ENCODE measurements around the gene RNF181.

RNF181 gene

GRCh38 chr2:85595301-85596025, at the start of gene RNF181:
RNF181 (plus strand) TSS chr2:85595745; CDS start chr2:85595764, 19 bp downstream.
- Histone ChIP-seq H3K36me3 (ENCODE audit: control insufficient read depth in 5 of 5, insufficient read depth in 5 of 5, low read length in 5 of 5) (peaks cover 0 to 42% (median 33%) of the 10 kb centered on the region in 5 donors), H3K9ac (ENCODE audit: low read length in 5 of 5) (peak within 1 kb of the TSS; percentile 64 to 88 (median 87))

DNA sequence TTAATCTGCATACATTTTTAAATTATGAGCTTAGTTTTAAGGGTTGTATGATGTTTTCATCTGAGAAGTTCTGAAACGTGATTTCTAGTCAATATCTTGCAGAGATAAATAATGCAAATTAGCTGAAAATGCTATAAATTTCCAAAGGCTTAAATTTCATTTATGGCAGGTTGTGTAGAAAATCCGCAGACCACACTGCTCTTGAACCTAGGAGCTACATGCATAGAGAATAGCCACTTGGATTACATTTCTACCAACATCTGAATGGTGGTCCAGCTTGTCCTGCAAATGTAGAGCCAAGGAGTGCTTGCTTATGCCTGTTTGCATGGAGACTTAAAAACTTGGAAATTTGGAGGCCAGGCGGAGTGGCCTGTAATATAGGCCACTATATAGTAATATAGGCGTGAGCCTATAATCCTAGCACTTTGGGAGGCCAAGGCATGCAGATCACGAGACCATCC, 49.7 kb upstream of the RNF181 start:
- H3K4me3 ChIP-seq (ENCODE audit: low read depth in 1 of 5, low read length in 5 of 5) = no peak overlapping the region
- no peaks in the 10 kb centered on the region for H3K27me3 ChIP-seq (ENCODE audit: control insufficient read depth in 5 of 5, insufficient read depth in 4 of 5, low read length in 5 of 5)
- no peak overlapping the region for H3K9ac ChIP-seq (ENCODE audit: low read length in 5 of 5)
- H3K36me3 ChIP-seq (ENCODE audit: control insufficient read depth in 5 of 5, insufficient read depth in 5 of 5, low read length in 5 of 5) = peaks cover 50 to 95% (median 61%) of the 10 kb centered on the region in 5 donors
- no peak overlapping the region for H3K27ac ChIP-seq (ENCODE audit: low read depth, low read length)
- peaks cover 0 to 24% (median 14%) of the 10 kb centered on the region in 5 donors for H3K4me1 ChIP-seq (ENCODE audit: control insufficient read depth in 5 of 5, insufficient read depth in 5 of 5, low read length in 5 of 5)
- H3K9me3 ChIP-seq (ENCODE audit: control insufficient read depth in 5 of 5, low read length in 5 of 5) = no peaks in the 10 kb centered on the region

More at GRCh38 chr2:85595301-85596025, at the start of gene RNF181:
- no peaks in the 10 kb centered on the region for H3K27me3 ChIP-seq (ENCODE audit: control insufficient read depth in 5 of 5, insufficient read depth in 4 of 5, low read length in 5 of 5)
- H3K9me3 ChIP-seq (ENCODE audit: control insufficient read depth in 5 of 5, low read length in 5 of 5) = no peaks in the 10 kb centered on the region
- peaks cover 6 to 54% (median 49%) of the 10 kb centered on the region in 5 donors for H3K4me1 ChIP-seq (ENCODE audit: control insufficient read depth in 5 of 5, insufficient read depth in 5 of 5, low read length in 5 of 5)
- peak within 1 kb of the TSS; percentile 93 for H3K27ac ChIP-seq (ENCODE audit: low read depth, low read length)
- peak within 1 kb of the TSS; percentile 80 to 94 (median 86) for H3K4me3 ChIP-seq (ENCODE audit: low read depth in 1 of 5, low read length in 5 of 5)

- H3K36me3 ChIP-seq (ENCODE audit: control insufficient read depth in 5 of 5, insufficient read depth in 5 of 5, low read length in 5 of 5) = peaks cover 41 to 95% (median 60%) of the 10 kb centered on the region in 5 donors
- H3K27me3 ChIP-seq (ENCODE audit: control insufficient read depth in 5 of 5, insufficient read depth in 4 of 5, low read length in 5 of 5) = no peaks in the 10 kb centered on the region
- H3K27ac ChIP-seq (ENCODE audit: low read depth, low read length) = no peak overlapping the region
- H3K9me3 ChIP-seq (ENCODE audit: control insufficient read depth in 5 of 5, low read length in 5 of 5) = no peaks in the 10 kb centered on the region
- peaks cover 0 to 25% (median 3%) of the 10 kb centered on the region in 5 donors for H3K4me1 ChIP-seq (ENCODE audit: control insufficient read depth in 5 of 5, insufficient read depth in 5 of 5, low read length in 5 of 5)
- no peak overlapping the region for H3K4me3 ChIP-seq (ENCODE audit: low read depth in 1 of 5, low read length in 5 of 5)
- H3K9ac ChIP-seq (ENCODE audit: low read length in 5 of 5) = no peak overlapping the region
Observed at GRCh38 chr2:85547089-85547858, 48.3 kb upstream of the RNF181 start.

GRCh38 chr2:85547859-85548607, 47.5 kb upstream of the RNF181 start:
- Histone ChIP-seq H3K4me3 (ENCODE audit: low read depth in 1 of 5, low read length in 5 of 5) (no peak overlapping the region), H3K27me3 (ENCODE audit: control insufficient read depth in 5 of 5, insufficient read depth in 4 of 5, low read length in 5 of 5) (no peaks in the 10 kb centered on the region), H3K9ac (ENCODE audit: low read length in 5 of 5) (no peak overlapping the region), H3K9me3 (ENCODE audit: control insufficient read depth in 5 of 5, low read length in 5 of 5) (no peaks in the 10 kb centered on the region), H3K36me3 (ENCODE audit: control insufficient read depth in 5 of 5, insufficient read depth in 5 of 5, low read length in 5 of 5) (peaks cover 37 to 95% (median 60%) of the 10 kb centered on the region in 5 donors), H3K27ac (ENCODE audit: low read depth, low read length) (no peak overlapping the region), H3K4me1 (ENCODE audit: control insufficient read depth in 5 of 5, insufficient read depth in 5 of 5, low read length in 5 of 5) (peaks cover 0 to 22% (median 5%) of the 10 kb centered on the region in 5 donors)

- Histone ChIP-seq H3K36me3 (ENCODE audit: control insufficient read depth in 5 of 5, insufficient read depth in 5 of 5, low read length in 5 of 5) (peaks cover 33 to 95% (median 60%) of the 10 kb centered on the region in 5 donors), H3K27ac (ENCODE audit: low read depth, low read length) (no peak overlapping the region), H3K4me1 (ENCODE audit: control insufficient read depth in 5 of 5, insufficient read depth in 5 of 5, low read length in 5 of 5) (peaks cover 0 to 22% (median 5%) of the 10 kb centered on the region in 5 donors), H3K4me3 (ENCODE audit: low read depth in 1 of 5, low read length in 5 of 5) (no peak overlapping the region), H3K9ac (ENCODE audit: low read length in 5 of 5) (no peak overlapping the region), H3K9me3 (ENCODE audit: control insufficient read depth in 5 of 5, low read length in 5 of 5) (no peaks in the 10 kb centered on the region), H3K27me3 (ENCODE audit: control insufficient read depth in 5 of 5, insufficient read depth in 4 of 5, low read length in 5 of 5) (no peaks in the 10 kb centered on the region)
Observed at GRCh38 chr2:85548608-85548900, 47.0 kb upstream of the RNF181 start.

- Histone ChIP-seq H3K36me3 (ENCODE audit: control insufficient read depth in 5 of 5, insufficient read depth in 5 of 5, low read length in 5 of 5) (peaks cover 27 to 94% (median 64%) of the 10 kb centered on the region in 5 donors), H3K9me3 (ENCODE audit: control insufficient read depth in 5 of 5, low read length in 5 of 5) (no peaks in the 10 kb centered on the region), H3K27ac (ENCODE audit: low read depth, low read length) (no peak overlapping the region), H3K9ac (ENCODE audit: low read length in 5 of 5) (no peak overlapping the region), H3K4me3 (ENCODE audit: low read depth in 1 of 5, low read length in 5 of 5) (no peak overlapping the region), H3K4me1 (ENCODE audit: control insufficient read depth in 5 of 5, insufficient read depth in 5 of 5, low read length in 5 of 5) (peaks cover 0 to 22% (median 5%) of the 10 kb centered on the region in 5 donors), H3K27me3 (ENCODE audit: control insufficient read depth in 5 of 5, insufficient read depth in 4 of 5, low read length in 5 of 5) (no peaks in the 10 kb centered on the region)
Observed at GRCh38 chr2:85549095-85549494, 46.5 kb upstream of the RNF181 start.

DNA sequence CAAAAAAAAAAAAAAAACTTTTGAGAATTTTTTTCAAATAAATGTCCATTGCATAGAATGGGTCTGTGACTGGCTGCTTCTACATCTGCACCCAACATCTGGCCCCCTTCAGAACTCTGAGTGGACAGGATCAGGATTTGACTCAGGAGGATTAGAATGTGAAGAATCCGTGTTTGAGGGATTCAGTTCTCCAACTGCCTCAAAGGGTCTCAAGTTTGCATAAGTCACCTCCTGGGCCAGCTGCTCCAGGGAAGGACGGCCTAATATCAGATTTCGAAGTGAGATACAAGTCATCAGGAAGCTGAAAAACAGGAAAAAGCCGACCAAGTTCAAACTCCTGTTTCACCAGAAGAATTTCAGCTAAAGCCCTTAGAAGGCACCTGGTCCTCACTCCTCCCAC, 45.7 kb upstream of the RNF181 start:
- H3K27me3 ChIP-seq (ENCODE audit: control insufficient read depth in 5 of 5, insufficient read depth in 4 of 5, low read length in 5 of 5) = no peaks in the 10 kb centered on the region
- no peak overlapping the region for H3K9ac ChIP-seq (ENCODE audit: low read length in 5 of 5)
- peaks cover 22 to 94% (median 66%) of the 10 kb centered on the region in 5 donors for H3K36me3 ChIP-seq (ENCODE audit: control insufficient read depth in 5 of 5, insufficient read depth in 5 of 5, low read length in 5 of 5)
- H3K4me1 ChIP-seq (ENCODE audit: control insufficient read depth in 5 of 5, insufficient read depth in 5 of 5, low read length in 5 of 5) = peaks cover 0 to 22% (median 5%) of the 10 kb centered on the region in 5 donors
- no peaks in the 10 kb centered on the region for H3K9me3 ChIP-seq (ENCODE audit: control insufficient read depth in 5 of 5, low read length in 5 of 5)
- H3K4me3 ChIP-seq (ENCODE audit: low read depth in 1 of 5, low read length in 5 of 5) = peak overlapping the region in 1 of 5 donors; percentile 0
- no peak overlapping the region for H3K27ac ChIP-seq (ENCODE audit: low read depth, low read length)

DNA sequence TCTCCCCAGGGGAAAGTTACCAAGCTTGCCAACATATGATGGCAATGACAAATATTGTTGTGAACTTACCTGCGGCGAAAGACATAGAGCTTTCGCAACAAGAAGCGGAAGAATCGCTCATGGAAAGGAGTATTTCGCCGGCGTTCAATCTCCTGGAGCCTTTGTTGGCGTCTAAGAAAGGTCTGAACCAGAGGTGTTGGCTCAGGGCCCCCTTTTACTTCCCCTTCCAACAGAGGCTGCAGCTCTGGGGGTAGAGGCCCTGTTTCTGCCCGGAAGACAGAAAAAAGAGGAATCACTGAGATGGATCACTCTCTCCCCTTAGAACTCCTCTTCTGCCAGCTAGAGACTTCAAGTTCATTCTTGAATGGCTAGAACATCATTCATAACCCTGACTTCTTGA, 45.1 kb upstream of the RNF181 start:
- H3K27ac ChIP-seq (ENCODE audit: low read depth, low read length) = no peak overlapping the region
- H3K9me3 ChIP-seq (ENCODE audit: control insufficient read depth in 5 of 5, low read length in 5 of 5) = no peaks in the 10 kb centered on the region
- H3K36me3 ChIP-seq (ENCODE audit: control insufficient read depth in 5 of 5, insufficient read depth in 5 of 5, low read length in 5 of 5) = peaks cover 18 to 94% (median 67%) of the 10 kb centered on the region in 5 donors
- peaks cover 0 to 22% (median 5%) of the 10 kb centered on the region in 5 donors for H3K4me1 ChIP-seq (ENCODE audit: control insufficient read depth in 5 of 5, insufficient read depth in 5 of 5, low read length in 5 of 5)
- H3K27me3 ChIP-seq (ENCODE audit: control insufficient read depth in 5 of 5, insufficient read depth in 4 of 5, low read length in 5 of 5) = no peaks in the 10 kb centered on the region
- H3K9ac ChIP-seq (ENCODE audit: low read length in 5 of 5) = peak overlapping the region in 1 of 5 donors; percentile 9
- no peak overlapping the region for H3K4me3 ChIP-seq (ENCODE audit: low read depth in 1 of 5, low read length in 5 of 5)

GRCh38 chr2:85551698-85552678, 43.6 kb upstream of the RNF181 start:
- H3K9ac ChIP-seq (ENCODE audit: low read length in 5 of 5) = no peak overlapping the region
- no peaks in the 10 kb centered on the region for H3K9me3 ChIP-seq (ENCODE audit: control insufficient read depth in 5 of 5, low read length in 5 of 5)
- no peak overlapping the region for H3K4me3 ChIP-seq (ENCODE audit: low read depth in 1 of 5, low read length in 5 of 5)
- H3K27me3 ChIP-seq (ENCODE audit: control insufficient read depth in 5 of 5, insufficient read depth in 4 of 5, low read length in 5 of 5) = no peaks in the 10 kb centered on the region
- H3K27ac ChIP-seq (ENCODE audit: low read depth, low read length) = no peak overlapping the region
- peaks cover 0 to 22% (median 5%) of the 10 kb centered on the region in 5 donors for H3K4me1 ChIP-seq (ENCODE audit: control insufficient read depth in 5 of 5, insufficient read depth in 5 of 5, low read length in 5 of 5)
- peaks cover 17 to 89% (median 58%) of the 10 kb centered on the region in 5 donors for H3K36me3 ChIP-seq (ENCODE audit: control insufficient read depth in 5 of 5, insufficient read depth in 5 of 5, low read length in 5 of 5)
